Dermis microvascular lymphatic vessel endothelial cell (primary cell): ENCODE results near the gene NOL12. TPM values are rescaled to one million over a fixed set of nuclear protein-coding genes. Genes with fewer than 3 reads are reported as not detected.
A peak's percentile ranks its signal among the peaks of the same experiment; 100 is the strongest.
"Not testable (repeated sequence)": the region's sequence is repeated elsewhere in the genome, so short reads cannot be mapped to it uniquely, and the experiment has no call there.

ENCODE experiments used
- DNase-seq, 2 donors: peaks; one replicate each; pipeline versions ENCODE4 v3.0.0 to v3.0.0-alpha.2; 2010; ENCODE audit warnings: low read depth in 2 of 2
- total RNA-seq: library from RNA; depleted of rRNA; stranded (reverse); fragments of >200 nt; gene quantifications from 2 replicates; pipeline ENCODE4 v1.2.1, GENCODE V29; 2014

Gene NOL12
- total RNA-seq, 1 donor from 2014 or later, result 17.6 TPM

- DNase-seq, result no peak
Measured at GRCh38 chr22:37713761-37714160, 27.6 kb downstream of the NOL12 start.

GRCh38 chr22:37714634-37715033 is 28.5 kb downstream of the NOL12 start:
- no peak for DNase-seq

- DNase-seq, result no peak
Measured at GRCh38 chr22:37715760-37716159, 29.6 kb downstream of the NOL12 start.

GRCh38 chr22:37716708-37717107 is 30.6 kb downstream of the NOL12 start:
- DNase-seq, result no peak

GRCh38 chr22:37717235-37717634 is 31.1 kb downstream of the NOL12 start:
- DNase-seq, result not testable (repeated sequence)

- DNase-seq, result not testable (repeated sequence)
Measured at GRCh38 chr22:37717746-37718305, 31.7 kb downstream of the NOL12 start.

GRCh38 chr22:37725551-37726240 is 39.6 kb downstream of the NOL12 start:
- DNase-seq, result no peak

- no peak for DNase-seq
Measured at GRCh38 chr22:37726241-37726887, 40.2 kb downstream of the NOL12 start.

- DNase-seq, result no peak
Measured at GRCh38 chr22:37728620-37729019, 42.5 kb downstream of the NOL12 start.

GRCh38 chr22:37731804-37732471 is 45.8 kb downstream of the NOL12 start:
- DNase-seq, result no peak

- DNase-seq, result no peak
Measured at GRCh38 chr22:37732699-37733607, 46.8 kb downstream of the NOL12 start.

GRCh38 chr22:37733625-37734401 is 47.7 kb downstream of the NOL12 start:
- no peak for DNase-seq

- no peak for DNase-seq
Measured at GRCh38 chr22:37734402-37734700, 48.2 kb downstream of the NOL12 start.

- peak; percentile 33 to 50 for DNase-seq
Measured at GRCh38 chr22:37734964-37735451, 48.9 kb downstream of the NOL12 start.

- DNase-seq, result no peak
Measured at GRCh38 chr22:37739035-37739434, 52.9 kb downstream of the NOL12 start.

- DNase-seq, result no peak
Measured at GRCh38 chr22:37739611-37740049, 53.5 kb downstream of the NOL12 start.

GRCh38 chr22:37740455-37741311 is 54.5 kb downstream of the NOL12 start:
- DNase-seq, result no peak

GRCh38 chr22:37741312-37741795 is 55.2 kb downstream of the NOL12 start:
- DNase-seq, result no peak
